Hepatocyte (in vitro differentiated cells): ENCODE measurements around the gene ZC3H7B. TPM values are rescaled to one million over a fixed set of nuclear protein-coding genes. Genes with fewer than 3 reads are reported as not detected.

Source experiments
- DNase-seq: peaks from one replicate; pipeline ENCODE4 v3.0.0-alpha.2; 2016; ENCODE audit warnings: low spot score
- H2AFZ ChIP-seq: fragments of 200-600 bp; sonication (generic); 2 replicates; pipeline ENCODE4 v1.6.0; 2016; ENCODE audit warnings: antibody characterized with exemption, mild to moderate bottlenecking
- H3K27ac ChIP-seq: fragments of 200-600 bp; sonication (generic); 2 replicates; pipeline ENCODE4 v1.5.1; 2016; ENCODE audit warnings: mild to moderate bottlenecking
- H3K27me3 ChIP-seq: fragments of 200-600 bp; sonication (generic); 2 replicates; pipeline ENCODE4 v1.6.1; 2016
- H3K36me3 ChIP-seq: fragments of 200-600 bp; sonication (generic); replicated peaks from 2 replicates; pipeline ENCODE4 v1.5.1; 2016; ENCODE audit warnings: low read depth; ENCODE audit not compliant: insufficient read depth
- H3K4me1 ChIP-seq: fragments of 200-600 bp; sonication (generic); 2 replicates; pipeline ENCODE4 v1.5.1; 2016; ENCODE audit warnings: mild to moderate bottlenecking, moderate library complexity; ENCODE audit not compliant: insufficient read depth
- H3K4me2 ChIP-seq: fragments of 200-600 bp; sonication (generic); 2 replicates; pipeline ENCODE4 v1.6.0; 2016
- H3K4me3 ChIP-seq: fragments of 200-600 bp; sonication (generic); 2 replicates; pipeline ENCODE4 v1.5.1; 2016; ENCODE audit warnings: mild to moderate bottlenecking
- H3K79me2 ChIP-seq: fragments of 200-600 bp; sonication (generic); 2 replicates; pipeline ENCODE4 v1.6.0; 2017; ENCODE audit warnings: mild to moderate bottlenecking
- H3K9me2 ChIP-seq: fragments of 200-600 bp; sonication (generic); replicated peaks from 2 replicates; pipeline ENCODE4 v1.6.0; 2017; ENCODE audit warnings: mild to moderate bottlenecking; ENCODE audit not compliant: insufficient read depth
- H3K9me3 ChIP-seq: fragments of 200-600 bp; sonication (generic); 2 replicates; pipeline ENCODE4 v1.5.1; 2016; ENCODE audit warnings: low read depth, mild to moderate bottlenecking
- H4K20me1 ChIP-seq: fragments of 200-600 bp; sonication (generic); 2 replicates; pipeline ENCODE4 v1.6.0; 2016; ENCODE audit warnings: mild to moderate bottlenecking; ENCODE audit not compliant: insufficient read depth, poor library complexity, severe bottlenecking
- EZH2 ChIP-seq: fragments of 200-600 bp; sonication (generic); IDR thresholded peaks from 2 replicates; pipeline ENCODE4 v1.6.1; 2016; ENCODE audit warnings: antibody characterized with exemption, mild to moderate bottlenecking, borderline replicate concordance
- EZH2phosphoT487 ChIP-seq: fragments of 200-600 bp; sonication (generic); IDR thresholded peaks from one replicate; pipeline ENCODE4 v1.6.1; 2018; ENCODE audit warnings: antibody characterized with exemption, mild to moderate bottlenecking, low read depth, moderate library complexity; ENCODE audit not compliant: unreplicated experiment, severe bottlenecking
- WGBS: methylation state at CpG from one replicate; pipeline ENCODE4 v1.1.6; 2016; ENCODE audit warnings: low lambda C conversion rate; ENCODE audit errors: missing lambda C conversion rate; 5-methylcytosine and 5-hydroxymethylcytosine counted together
- polyA plus RNA-seq: library from polyadenylated mRNA; unstranded; fragments of >200 nt; fragmentation: Nextera tagmentation; extraction: Ambion mirVana; gene quantifications from 2 replicates; pipeline ENCODE4 v1.2.1, GENCODE V29; 2016
- total RNA-seq: library from RNA; depleted of rRNA; stranded (reverse); fragments of >200 nt; gene quantifications from 2 replicates; pipeline ENCODE4 v1.2.3, GENCODE V29; 2014
- TF ChIP-seq, protein P1 (sequence below): fragments of 200-600 bp; sonication (generic); IDR thresholded peaks from 2 replicates; pipeline ENCODE4 v1.5.1; 2016; ENCODE audit warnings: antibody characterized with exemption, mild to moderate bottlenecking; ENCODE audit not compliant: poor library complexity

The ZC3H7B gene
- total and polyA plus RNA-seq, 2 experiments from 2014 or later = 6.9 to 30.5 TPM

DNA sequence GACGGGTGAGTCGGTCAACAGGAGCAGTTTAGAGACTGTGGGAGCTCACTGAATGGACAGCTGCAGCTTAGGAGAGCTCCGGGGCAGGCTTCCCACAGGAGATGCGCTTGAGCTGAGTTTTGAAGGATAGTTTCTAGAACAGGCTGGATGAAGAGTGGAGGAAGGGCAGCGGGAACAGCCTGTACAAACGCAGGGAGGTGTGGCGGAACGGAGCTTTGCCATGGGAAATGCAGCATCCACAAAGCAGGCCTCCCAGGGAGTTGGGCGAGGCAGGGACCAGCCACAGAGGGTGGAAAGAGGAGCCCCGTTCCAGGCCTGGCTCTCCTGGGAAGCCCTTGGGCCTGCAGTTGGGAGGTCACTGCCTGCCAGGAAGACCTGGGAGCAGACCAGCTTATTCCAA, 53.7 kb downstream of the ZC3H7B start:
- Histone ChIP-seq H2AFZ (no peak overlapping the region), H3K36me3 (no peaks in the 10 kb centered on the region), H4K20me1 (no peaks in the 10 kb centered on the region), H3K9me3 (no peaks in the 10 kb centered on the region), H3K79me2 (no peaks in the 10 kb centered on the region), H3K4me1 (peaks cover 6% of the 10 kb centered on the region), H3K27ac (no peak overlapping the region), H3K4me3 (no peak overlapping the region), H3K27me3 (no peaks in the 10 kb centered on the region), H3K9me2 (no peaks in the 10 kb centered on the region), H3K4me2 (no peak overlapping the region)
- WGBS = 96% methylated on average over 10 of the region's 10 CpGs
- DNase-seq = no peak
- TF ChIP-seq EZH2phosphoT487 (no peak), EZH2 (no peak)
- TF ChIP-seq, protein P1, sequence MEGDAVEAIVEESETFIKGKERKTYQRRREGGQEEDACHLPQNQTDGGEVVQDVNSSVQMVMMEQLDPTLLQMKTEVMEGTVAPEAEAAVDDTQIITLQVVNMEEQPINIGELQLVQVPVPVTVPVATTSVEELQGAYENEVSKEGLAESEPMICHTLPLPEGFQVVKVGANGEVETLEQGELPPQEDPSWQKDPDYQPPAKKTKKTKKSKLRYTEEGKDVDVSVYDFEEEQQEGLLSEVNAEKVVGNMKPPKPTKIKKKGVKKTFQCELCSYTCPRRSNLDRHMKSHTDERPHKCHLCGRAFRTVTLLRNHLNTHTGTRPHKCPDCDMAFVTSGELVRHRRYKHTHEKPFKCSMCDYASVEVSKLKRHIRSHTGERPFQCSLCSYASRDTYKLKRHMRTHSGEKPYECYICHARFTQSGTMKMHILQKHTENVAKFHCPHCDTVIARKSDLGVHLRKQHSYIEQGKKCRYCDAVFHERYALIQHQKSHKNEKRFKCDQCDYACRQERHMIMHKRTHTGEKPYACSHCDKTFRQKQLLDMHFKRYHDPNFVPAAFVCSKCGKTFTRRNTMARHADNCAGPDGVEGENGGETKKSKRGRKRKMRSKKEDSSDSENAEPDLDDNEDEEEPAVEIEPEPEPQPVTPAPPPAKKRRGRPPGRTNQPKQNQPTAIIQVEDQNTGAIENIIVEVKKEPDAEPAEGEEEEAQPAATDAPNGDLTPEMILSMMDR = no peak

DNA sequence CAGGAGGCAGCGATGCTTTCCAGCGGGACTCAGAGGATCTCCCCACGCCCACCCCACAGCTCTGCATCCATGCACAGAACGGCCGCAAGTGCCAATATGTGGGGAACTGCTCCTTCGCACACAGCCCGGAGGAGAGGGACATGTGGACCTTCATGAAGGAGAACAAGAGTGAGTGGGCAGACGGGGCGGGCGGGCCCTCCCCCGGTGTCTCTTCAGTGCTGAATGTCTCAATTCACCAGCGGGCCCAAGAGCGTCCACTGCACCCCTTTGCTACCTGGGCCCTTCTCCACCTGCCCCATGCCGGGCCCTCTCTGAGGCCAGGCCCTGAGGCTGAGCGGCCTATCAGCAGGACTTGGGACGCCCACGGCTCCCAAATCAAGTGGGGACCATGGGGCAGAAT, 54.6 kb downstream of the ZC3H7B start:
- Histone ChIP-seq H3K9me3 (no peaks in the 10 kb centered on the region), H2AFZ (no peak overlapping the region), H3K4me3 (no peak overlapping the region), H3K9me2 (no peaks in the 10 kb centered on the region), H3K27me3 (no peaks in the 10 kb centered on the region), H3K27ac (no peak overlapping the region), H3K79me2 (no peaks in the 10 kb centered on the region), H3K36me3 (no peaks in the 10 kb centered on the region), H4K20me1 (no peaks in the 10 kb centered on the region), H3K4me1 (peaks cover 10% of the 10 kb centered on the region), H3K4me2 (no peak overlapping the region)
- WGBS = 99% methylated on average over 17 of the region's 17 CpGs
- no peak for DNase-seq
- TF ChIP-seq EZH2 = no peak
- TF ChIP-seq, protein P1 = no peak
- TF ChIP-seq EZH2phosphoT487 = no peak

- TF ChIP-seq, protein P1 = no peak
- no peak for TF ChIP-seq EZH2phosphoT487
- TF ChIP-seq EZH2 = no peak
- H3K36me3 ChIP-seq = no peaks in the 10 kb centered on the region
- WGBS = 94% methylated on average over 23 of the region's 25 CpGs
Measured at GRCh38 chr22:41356430-41357028, 55.2 kb downstream of the ZC3H7B start.

DNA sequence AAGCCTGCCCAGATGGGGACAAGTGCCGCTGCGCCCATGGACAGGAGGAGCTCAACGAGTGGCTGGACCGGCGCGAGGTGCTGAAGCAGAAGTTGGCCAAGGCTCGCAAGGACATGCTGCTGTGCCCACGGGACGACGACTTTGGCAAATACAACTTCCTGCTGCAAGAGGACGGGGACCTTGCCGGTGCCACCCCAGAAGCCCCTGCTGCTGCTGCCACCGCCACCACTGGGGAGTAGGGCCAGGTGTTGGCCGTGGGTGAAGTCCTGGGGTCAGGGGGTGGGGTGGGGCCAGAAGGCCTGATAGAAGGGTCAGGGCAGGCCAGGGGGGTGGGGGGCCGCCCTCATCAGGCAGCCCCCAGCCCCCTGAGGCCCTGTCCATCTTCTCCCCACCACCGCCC, 55.9 kb downstream of the ZC3H7B start:
- H3K4me1 ChIP-seq = peaks cover 10% of the 10 kb centered on the region
- TF ChIP-seq EZH2phosphoT487 = no peak
- TF ChIP-seq, protein P1 = no peak
- TF ChIP-seq EZH2 = no peak
- no peaks in the 10 kb centered on the region for H3K79me2 ChIP-seq
- H3K27me3 ChIP-seq = no peaks in the 10 kb centered on the region
- no peak overlapping the region for H3K27ac ChIP-seq
- no peak overlapping the region for H3K4me2 ChIP-seq
- 97% methylated on average over 13 of the region's 16 CpGs for WGBS
- no peaks in the 10 kb centered on the region for H4K20me1 ChIP-seq
- H3K9me3 ChIP-seq = no peaks in the 10 kb centered on the region
- no peak overlapping the region for H3K4me3 ChIP-seq
- H3K9me2 ChIP-seq = no peaks in the 10 kb centered on the region
- no peak overlapping the region for H2AFZ ChIP-seq
- DNase-seq = no peak
- H3K36me3 ChIP-seq = no peaks in the 10 kb centered on the region

More at GRCh38 chr22:41356430-41357028, 55.2 kb downstream of the ZC3H7B start:
- no peak overlapping the region for H3K4me3 ChIP-seq
- no peaks in the 10 kb centered on the region for H3K27me3 ChIP-seq
- H3K27ac ChIP-seq = no peak overlapping the region
- DNase-seq = no peak
- no peaks in the 10 kb centered on the region for H3K9me2 ChIP-seq
- H2AFZ ChIP-seq = no peak overlapping the region
- H3K4me2 ChIP-seq = no peak overlapping the region
- H4K20me1 ChIP-seq = no peaks in the 10 kb centered on the region
- H3K9me3 ChIP-seq = no peaks in the 10 kb centered on the region
- H3K79me2 ChIP-seq = no peaks in the 10 kb centered on the region
- H3K4me1 ChIP-seq = peaks cover 10% of the 10 kb centered on the region
